GM21786 (cell line): ENCODE measurements around the gene KLHL20.

ENCODE experiments used
- ATAC-seq: cut with Tn5 transposase; IDR thresholded peaks from one replicate; pipeline ENCODE4 v1.9.1; 2021; ENCODE audit not compliant: unreplicated experiment

KLHL20 gene

GRCh38 chr1:173827611-173828010 is 112.8 kb downstream of the KLHL20 start:
- ATAC-seq, result no peak

- ATAC-seq, result no peak
These were observed 118.0 kb downstream of the KLHL20 start for GRCh38 chr1:173832748-173833147.
